SJSA1 (cell line): ENCODE measurements around the gene RAP1GAP2. TPM values are rescaled to one million over a fixed set of nuclear protein-coding genes. Genes with fewer than 3 reads are reported as not detected.

Experiments
- DNase-seq, 2 experiments: peaks; one replicate each; pipeline ENCODE4 v3.0.0-alpha.2; 2015 to 2020; ENCODE audit warnings: low spot score in 2 of 2, low read depth in 1 of 2
- H3K27ac ChIP-seq: fragments of 250-450 bp; sonication (Bioruptor Pico); 2 replicates; pipeline ENCODE4 v1.5.1; 2020; ENCODE audit warnings: mild to moderate bottlenecking, moderate library complexity
- H3K27me3 ChIP-seq: fragments of 250-450 bp; sonication (Bioruptor Pico); replicated peaks from 2 replicates; pipeline ENCODE4 v1.5.1; 2020; ENCODE audit warnings: mild to moderate bottlenecking, moderate library complexity
- H3K36me3 ChIP-seq: fragments of 250-450 bp; sonication (Bioruptor Pico); 2 replicates; pipeline ENCODE4 v1.5.1; 2020; ENCODE audit warnings: mild to moderate bottlenecking
- H3K4me1 ChIP-seq: fragments of 250-450 bp; sonication (Bioruptor Pico); replicated peaks from 2 replicates; pipeline ENCODE4 v1.6.1; 2021; ENCODE audit warnings: mild to moderate bottlenecking
- H3K4me3 ChIP-seq: fragments of 250-450 bp; sonication (Bioruptor Pico); 2 replicates; pipeline ENCODE4 v1.5.1; 2020; ENCODE audit warnings: mild to moderate bottlenecking
- H3K9me3 ChIP-seq: fragments of 250-450 bp; sonication (Bioruptor Pico); replicated peaks from 2 replicates; pipeline ENCODE4 v1.5.1; 2020; ENCODE audit warnings: mild to moderate bottlenecking
- total RNA-seq: library from RNA; depleted of rRNA; stranded (reverse); fragments of >200 nt; shearing (Covaris generic); gene quantifications from 2 replicates; pipeline ENCODE4 v1.2.3, GENCODE V29; 2014

RAP1GAP2 gene
- total RNA-seq, 1 experiment from 2014 or later, result 2.9 TPM

- Histone ChIP-seq H3K9me3 (no peaks in the 10 kb centered on the region), H3K4me1 (peaks cover 16% of the 10 kb centered on the region), H3K4me3 (no peak overlapping the region), H3K27ac (no peak overlapping the region), H3K27me3 (peaks cover 6% of the 10 kb centered on the region; the same call in 1 of the 2 replicates), H3K36me3 (no peaks in the 10 kb centered on the region)
- no peak for DNase-seq
Observed at GRCh38 chr17:2856727-2857126, 60.5 kb downstream of the RAP1GAP2 start.

- H3K27ac ChIP-seq, result no peak overlapping the region
- H3K36me3 ChIP-seq, result no peaks in the 10 kb centered on the region
- no peaks in the 10 kb centered on the region for H3K27me3 ChIP-seq
- H3K4me3 ChIP-seq, result no peak overlapping the region
- DNase-seq, result no peak
- H3K4me1 ChIP-seq, result no peaks in the 10 kb centered on the region
- no peaks in the 10 kb centered on the region for H3K9me3 ChIP-seq
Observed at GRCh38 chr17:2860045-2860444, 63.8 kb downstream of the RAP1GAP2 start.

GRCh38 chr17:2860883-2861282 lies 64.6 kb downstream of the RAP1GAP2 start:
- no peaks in the 10 kb centered on the region for H3K4me1 ChIP-seq
- DNase-seq, result no peak
- no peaks in the 10 kb centered on the region for H3K36me3 ChIP-seq
- H3K27ac ChIP-seq, result no peak overlapping the region
- H3K4me3 ChIP-seq, result no peak overlapping the region
- H3K27me3 ChIP-seq, result no peaks in the 10 kb centered on the region
- H3K9me3 ChIP-seq, result no peaks in the 10 kb centered on the region

- H3K27me3 ChIP-seq, result no peaks in the 10 kb centered on the region
- no peak for DNase-seq
- H3K36me3 ChIP-seq, result no peaks in the 10 kb centered on the region
- no peaks in the 10 kb centered on the region for H3K4me1 ChIP-seq
- H3K9me3 ChIP-seq, result no peaks in the 10 kb centered on the region
- H3K4me3 ChIP-seq, result no peak overlapping the region
- no peak overlapping the region for H3K27ac ChIP-seq
Observed at GRCh38 chr17:2862197-2862596, 66.0 kb downstream of the RAP1GAP2 start.

- no peaks in the 10 kb centered on the region for H3K9me3 ChIP-seq
- no peaks in the 10 kb centered on the region for H3K4me1 ChIP-seq
- no peak overlapping the region for H3K4me3 ChIP-seq
- no peak overlapping the region for H3K27ac ChIP-seq
- no peak for DNase-seq
- H3K27me3 ChIP-seq, result no peaks in the 10 kb centered on the region
- H3K36me3 ChIP-seq, result no peaks in the 10 kb centered on the region
Observed at GRCh38 chr17:2863204-2863603, 67.0 kb downstream of the RAP1GAP2 start.

GRCh38 chr17:2865228-2865627 lies 69.0 kb downstream of the RAP1GAP2 start:
- no peak for DNase-seq
- no peak overlapping the region for H3K4me3 ChIP-seq
- H3K27ac ChIP-seq, result no peak overlapping the region
- H3K27me3 ChIP-seq, result no peaks in the 10 kb centered on the region
- H3K4me1 ChIP-seq, result no peaks in the 10 kb centered on the region
- no peaks in the 10 kb centered on the region for H3K9me3 ChIP-seq
- no peaks in the 10 kb centered on the region for H3K36me3 ChIP-seq

GRCh38 chr17:2867441-2868424 lies 71.5 kb downstream of the RAP1GAP2 start:
- Histone ChIP-seq H3K27me3 (no peaks in the 10 kb centered on the region), H3K27ac (no peak overlapping the region), H3K4me1 (no peaks in the 10 kb centered on the region), H3K9me3 (no peaks in the 10 kb centered on the region), H3K4me3 (no peak overlapping the region), H3K36me3 (no peaks in the 10 kb centered on the region)
- no peak for DNase-seq

GRCh38 chr17:2869604-2870003 lies 73.4 kb downstream of the RAP1GAP2 start:
- Histone ChIP-seq H3K4me1 (no peaks in the 10 kb centered on the region), H3K27me3 (no peaks in the 10 kb centered on the region), H3K36me3 (no peaks in the 10 kb centered on the region), H3K4me3 (no peak overlapping the region), H3K27ac (no peak overlapping the region), H3K9me3 (no peaks in the 10 kb centered on the region)
- DNase-seq, result no peak

GRCh38 chr17:2871205-2871604 lies 75.0 kb downstream of the RAP1GAP2 start:
- H3K4me1 ChIP-seq, result no peaks in the 10 kb centered on the region
- no peaks in the 10 kb centered on the region for H3K36me3 ChIP-seq
- no peak overlapping the region for H3K4me3 ChIP-seq
- no peaks in the 10 kb centered on the region for H3K9me3 ChIP-seq
- H3K27ac ChIP-seq, result no peak overlapping the region
- no peaks in the 10 kb centered on the region for H3K27me3 ChIP-seq
- DNase-seq, result no peak

- H3K4me3 ChIP-seq, result no peak overlapping the region
- H3K36me3 ChIP-seq, result no peaks in the 10 kb centered on the region
- H3K27me3 ChIP-seq, result no peaks in the 10 kb centered on the region
- no peaks in the 10 kb centered on the region for H3K4me1 ChIP-seq
- no peak overlapping the region for H3K27ac ChIP-seq
- no peaks in the 10 kb centered on the region for H3K9me3 ChIP-seq
- no peak for DNase-seq
Observed at GRCh38 chr17:2871720-2872119, 75.5 kb downstream of the RAP1GAP2 start.

GRCh38 chr17:2872282-2872681 lies 76.0 kb downstream of the RAP1GAP2 start:
- H3K4me1 ChIP-seq, result no peaks in the 10 kb centered on the region
- H3K9me3 ChIP-seq, result no peaks in the 10 kb centered on the region
- H3K27ac ChIP-seq, result no peak overlapping the region
- H3K4me3 ChIP-seq, result no peak overlapping the region
- no peak for DNase-seq
- H3K36me3 ChIP-seq, result no peaks in the 10 kb centered on the region
- no peaks in the 10 kb centered on the region for H3K27me3 ChIP-seq

GRCh38 chr17:2874189-2874686 lies 78.0 kb downstream of the RAP1GAP2 start:
- H3K9me3 ChIP-seq, result no peaks in the 10 kb centered on the region
- DNase-seq, result no peak
- H3K36me3 ChIP-seq, result no peaks in the 10 kb centered on the region
- H3K27me3 ChIP-seq, result no peaks in the 10 kb centered on the region
- no peak overlapping the region for H3K27ac ChIP-seq
- H3K4me3 ChIP-seq, result no peak overlapping the region
- no peaks in the 10 kb centered on the region for H3K4me1 ChIP-seq

GRCh38 chr17:2875608-2876007 lies 79.4 kb downstream of the RAP1GAP2 start:
- H3K4me1 ChIP-seq, result no peaks in the 10 kb centered on the region
- H3K9me3 ChIP-seq, result no peaks in the 10 kb centered on the region
- H3K4me3 ChIP-seq, result no peak overlapping the region
- no peak for DNase-seq
- H3K36me3 ChIP-seq, result no peaks in the 10 kb centered on the region
- no peak overlapping the region for H3K27ac ChIP-seq
- H3K27me3 ChIP-seq, result no peaks in the 10 kb centered on the region

- Histone ChIP-seq H3K4me3 (no peak overlapping the region), H3K27ac (no peak overlapping the region), H3K4me1 (no peaks in the 10 kb centered on the region), H3K9me3 (no peaks in the 10 kb centered on the region), H3K27me3 (0 out of 2 replicates have a peak, but pooled peaks cover 2% of the 10 kb centered on the region), H3K36me3 (no peaks in the 10 kb centered on the region)
- DNase-seq, result no peak
Observed at GRCh38 chr17:2876467-2876866, 80.2 kb downstream of the RAP1GAP2 start.
